ENCODE results near the gene NRG3.
"Not testable (repeated sequence)": the region's sequence is repeated elsewhere in the genome, so short reads cannot be mapped to it uniquely, and the experiment has no call there.

The NRG3 gene

GRCh38 chr10:82267465-82267864 is 392.5 kb downstream of the NRG3 start:
- in situ Hi-C loops (cut with HindIII; ENCODE audit: low sequenced_read_pairs): no loop called here

GRCh38 chr10:82267960-82268359 is 393.0 kb downstream of the NRG3 start:
- in situ Hi-C loops (cut with HindIII; ENCODE audit: low sequenced_read_pairs): no loop called here

GRCh38 chr10:82277591-82277990 is 402.6 kb downstream of the NRG3 start:
- in situ Hi-C loops (cut with HindIII; ENCODE audit: low sequenced_read_pairs): no loop called here

- in situ Hi-C loops (cut with HindIII; ENCODE audit: low sequenced_read_pairs): no loop called here
Measured at GRCh38 chr10:82278401-82279182, 403.6 kb downstream of the NRG3 start.

- in situ Hi-C loops (cut with HindIII; ENCODE audit: low sequenced_read_pairs): no loop called here
Measured at GRCh38 chr10:82282782-82283456, 407.9 kb downstream of the NRG3 start.

GRCh38 chr10:82284180-82284579 is 409.2 kb downstream of the NRG3 start:
- in situ Hi-C loops (cut with HindIII; ENCODE audit: low sequenced_read_pairs): no loop called here

- in situ Hi-C loops (cut with HindIII; ENCODE audit: low sequenced_read_pairs): no loop called here
Measured at GRCh38 chr10:82288461-82288881, 413.5 kb downstream of the NRG3 start.

- in situ Hi-C loops (cut with HindIII; ENCODE audit: low sequenced_read_pairs): no loop called here
Measured at GRCh38 chr10:82289945-82290344, 415.0 kb downstream of the NRG3 start.

GRCh38 chr10:82294874-82295378 is 419.9 kb downstream of the NRG3 start:
- in situ Hi-C loops (cut with HindIII; ENCODE audit: low sequenced_read_pairs): no loop called here

GRCh38 chr10:82308641-82309040 is 433.6 kb downstream of the NRG3 start:
- in situ Hi-C loops (cut with HindIII; ENCODE audit: low sequenced_read_pairs): no loop called here

- in situ Hi-C loops (cut with HindIII; ENCODE audit: low sequenced_read_pairs): no loop called here
Measured at GRCh38 chr10:82310839-82311238, 435.8 kb downstream of the NRG3 start.

GRCh38 chr10:82313401-82313800 is 438.4 kb downstream of the NRG3 start:
- in situ Hi-C loops (cut with HindIII; ENCODE audit: low sequenced_read_pairs): no loop called here

GRCh38 chr10:82318534-82318933 is 443.5 kb downstream of the NRG3 start:
- in situ Hi-C loops (cut with HindIII; ENCODE audit: low sequenced_read_pairs): no loop called here

- in situ Hi-C loops (cut with HindIII; ENCODE audit: low sequenced_read_pairs): no loop called here
Measured at GRCh38 chr10:82319074-82319473, 444.1 kb downstream of the NRG3 start.

- in situ Hi-C loops (cut with HindIII; ENCODE audit: low sequenced_read_pairs): no loop called here
Measured at GRCh38 chr10:82319562-82319961, 444.6 kb downstream of the NRG3 start.

- in situ Hi-C loops (cut with HindIII; ENCODE audit: low sequenced_read_pairs): no loop called here
Measured at GRCh38 chr10:82321724-82322123, 446.7 kb downstream of the NRG3 start.

- in situ Hi-C loops (cut with HindIII; ENCODE audit: low sequenced_read_pairs): no loop called here
Measured at GRCh38 chr10:82331716-82332115, 456.7 kb downstream of the NRG3 start.

- in situ Hi-C loops (cut with HindIII; ENCODE audit: low sequenced_read_pairs): no loop called here
Measured at GRCh38 chr10:82335831-82336230, 460.8 kb downstream of the NRG3 start.

- in situ Hi-C loops (cut with HindIII; ENCODE audit: low sequenced_read_pairs): no loop called here
Measured at GRCh38 chr10:82340166-82340565, 465.2 kb downstream of the NRG3 start.

GRCh38 chr10:82349590-82349989 is 474.6 kb downstream of the NRG3 start:
- in situ Hi-C loops (cut with HindIII; ENCODE audit: low sequenced_read_pairs): not testable (repeated sequence)

- in situ Hi-C loops (cut with HindIII; ENCODE audit: low sequenced_read_pairs): no loop called here
Measured at GRCh38 chr10:82353381-82353780, 478.4 kb downstream of the NRG3 start.

GRCh38 chr10:82358486-82359099 is 483.6 kb downstream of the NRG3 start:
- in situ Hi-C loops (cut with HindIII; ENCODE audit: low sequenced_read_pairs): no loop called here
